Ishikawa (cell line): ENCODE measurements around the gene OBSCN.

Experiments
- CEBPB ChIP-seq: IDR thresholded peaks from 2 replicates; pipeline ENCODE4 v1.6.1; 2012
- CREB1 ChIP-seq: IDR thresholded peaks from 2 replicates; pipeline ENCODE4 v1.6.1; 2012; ENCODE audit warnings: low read depth
- EGR1 ChIP-seq: IDR thresholded peaks from 2 replicates; pipeline ENCODE4 v1.6.1; 2012
- EP300 ChIP-seq: IDR thresholded peaks from 2 replicates; pipeline ENCODE4 v1.6.1; 2012; ENCODE audit warnings: borderline replicate concordance
- FOXM1 ChIP-seq: IDR thresholded peaks from 2 replicates; pipeline ENCODE4 v1.6.1; 2012; ENCODE audit warnings: low read depth, borderline replicate concordance
- MAX ChIP-seq: IDR thresholded peaks from 2 replicates; pipeline ENCODE4 v1.6.1; 2012
- NFIC ChIP-seq: IDR thresholded peaks from 2 replicates; pipeline ENCODE4 v1.6.1; 2012
- RAD21 ChIP-seq: IDR thresholded peaks from 2 replicates; pipeline ENCODE4 v1.6.1; 2012; ENCODE audit warnings: low read depth
- TAF1 ChIP-seq: IDR thresholded peaks from 2 replicates; pipeline ENCODE4 v1.6.1; 2012; ENCODE audit warnings: low read depth, mild to moderate bottlenecking
- TCF12 ChIP-seq: IDR thresholded peaks from 2 replicates; pipeline ENCODE4 v1.6.1; 2012; ENCODE audit warnings: low read depth
- TEAD4 ChIP-seq: IDR thresholded peaks from 2 replicates; pipeline ENCODE4 v1.6.1; 2012
- USF1 ChIP-seq: IDR thresholded peaks from 2 replicates; pipeline ENCODE4 v1.6.1; 2012
- YY1 ChIP-seq: IDR thresholded peaks from 2 replicates; pipeline ENCODE4 v1.6.1; 2012; ENCODE audit warnings: low read depth
- ZBTB7A ChIP-seq: IDR thresholded peaks from 2 replicates; pipeline ENCODE4 v1.6.1; 2012; ENCODE audit warnings: low read depth
- TF ChIP-seq, protein P1 (sequence below): IDR thresholded peaks from 2 replicates; pipeline ENCODE4 v1.6.1; 2012; ENCODE audit warnings: low read depth, mild to moderate bottlenecking

OBSCN gene

DNA sequence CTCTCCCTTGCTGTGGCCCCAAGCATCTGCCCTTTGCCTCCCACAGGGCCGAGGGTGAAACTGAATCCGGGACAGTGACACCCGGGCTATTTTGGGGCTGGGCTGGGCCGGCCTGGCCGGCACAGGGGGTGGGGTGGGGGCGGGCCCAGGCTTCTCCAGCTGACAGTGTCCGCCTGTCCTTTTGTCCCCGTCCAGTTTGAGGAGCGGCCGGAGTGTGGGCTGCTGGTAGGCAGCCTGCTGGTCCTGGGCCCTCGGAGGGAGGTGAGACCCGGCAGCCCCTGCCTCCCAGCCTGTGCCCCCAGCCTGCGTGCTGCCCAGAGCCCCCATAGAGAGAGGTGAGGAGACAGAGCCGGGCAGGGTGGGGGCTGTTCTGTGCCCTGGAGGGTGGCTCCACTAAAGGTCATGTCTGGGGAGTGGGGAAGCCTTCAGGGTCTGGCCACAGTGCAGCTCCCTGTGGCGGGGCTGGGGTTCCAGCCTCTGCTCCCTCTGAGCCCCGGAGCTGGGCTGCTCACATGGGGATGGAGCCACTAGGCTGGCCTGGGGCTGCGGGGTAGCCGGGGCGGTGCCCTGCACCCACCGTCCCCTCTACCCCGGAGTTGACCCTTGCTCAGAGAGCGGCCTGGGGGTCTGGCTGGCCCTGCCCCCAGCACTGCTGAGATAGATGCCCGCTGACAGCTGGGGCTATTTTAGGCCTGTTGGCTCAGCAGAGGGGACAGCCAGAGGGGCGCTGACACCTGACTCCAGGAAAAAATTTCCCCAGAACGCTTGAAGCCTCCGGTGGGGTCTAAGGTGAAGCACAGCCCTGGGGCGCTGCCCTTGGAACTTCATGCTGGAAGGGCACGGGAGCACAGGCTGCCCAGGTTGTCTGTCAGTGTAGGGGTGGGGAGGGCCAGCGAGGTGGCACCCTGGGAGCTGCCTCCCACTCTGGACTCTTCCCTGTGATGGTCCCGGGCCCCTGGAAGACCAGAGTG is at the start of gene OBSCN:
Gene OBSCN (plus strand): TSS at position 194 of the 971 bp plus-strand sequence. CDS start 3,740 bp downstream, outside the sequence.
- TF ChIP-seq CEBPB: no peak
- no peak for TF ChIP-seq CREB1
- no peak for TF ChIP-seq YY1
- no peak for TF ChIP-seq TCF12
- no peak for TF ChIP-seq FOXM1
- no peak for TF ChIP-seq EGR1
- TF ChIP-seq USF1: no peak
- TF ChIP-seq, protein P1, sequence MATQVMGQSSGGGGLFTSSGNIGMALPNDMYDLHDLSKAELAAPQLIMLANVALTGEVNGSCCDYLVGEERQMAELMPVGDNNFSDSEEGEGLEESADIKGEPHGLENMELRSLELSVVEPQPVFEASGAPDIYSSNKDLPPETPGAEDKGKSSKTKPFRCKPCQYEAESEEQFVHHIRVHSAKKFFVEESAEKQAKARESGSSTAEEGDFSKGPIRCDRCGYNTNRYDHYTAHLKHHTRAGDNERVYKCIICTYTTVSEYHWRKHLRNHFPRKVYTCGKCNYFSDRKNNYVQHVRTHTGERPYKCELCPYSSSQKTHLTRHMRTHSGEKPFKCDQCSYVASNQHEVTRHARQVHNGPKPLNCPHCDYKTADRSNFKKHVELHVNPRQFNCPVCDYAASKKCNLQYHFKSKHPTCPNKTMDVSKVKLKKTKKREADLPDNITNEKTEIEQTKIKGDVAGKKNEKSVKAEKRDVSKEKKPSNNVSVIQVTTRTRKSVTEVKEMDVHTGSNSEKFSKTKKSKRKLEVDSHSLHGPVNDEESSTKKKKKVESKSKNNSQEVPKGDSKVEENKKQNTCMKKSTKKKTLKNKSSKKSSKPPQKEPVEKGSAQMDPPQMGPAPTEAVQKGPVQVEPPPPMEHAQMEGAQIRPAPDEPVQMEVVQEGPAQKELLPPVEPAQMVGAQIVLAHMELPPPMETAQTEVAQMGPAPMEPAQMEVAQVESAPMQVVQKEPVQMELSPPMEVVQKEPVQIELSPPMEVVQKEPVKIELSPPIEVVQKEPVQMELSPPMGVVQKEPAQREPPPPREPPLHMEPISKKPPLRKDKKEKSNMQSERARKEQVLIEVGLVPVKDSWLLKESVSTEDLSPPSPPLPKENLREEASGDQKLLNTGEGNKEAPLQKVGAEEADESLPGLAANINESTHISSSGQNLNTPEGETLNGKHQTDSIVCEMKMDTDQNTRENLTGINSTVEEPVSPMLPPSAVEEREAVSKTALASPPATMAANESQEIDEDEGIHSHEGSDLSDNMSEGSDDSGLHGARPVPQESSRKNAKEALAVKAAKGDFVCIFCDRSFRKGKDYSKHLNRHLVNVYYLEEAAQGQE: no peak
- no peak for TF ChIP-seq TEAD4
- TF ChIP-seq EP300: no peak
- no peak for TF ChIP-seq ZBTB7A
- no peak for TF ChIP-seq NFIC
- TF ChIP-seq MAX: no peak
- TF ChIP-seq RAD21: no peak
- TF ChIP-seq TAF1: no peak

DNA sequence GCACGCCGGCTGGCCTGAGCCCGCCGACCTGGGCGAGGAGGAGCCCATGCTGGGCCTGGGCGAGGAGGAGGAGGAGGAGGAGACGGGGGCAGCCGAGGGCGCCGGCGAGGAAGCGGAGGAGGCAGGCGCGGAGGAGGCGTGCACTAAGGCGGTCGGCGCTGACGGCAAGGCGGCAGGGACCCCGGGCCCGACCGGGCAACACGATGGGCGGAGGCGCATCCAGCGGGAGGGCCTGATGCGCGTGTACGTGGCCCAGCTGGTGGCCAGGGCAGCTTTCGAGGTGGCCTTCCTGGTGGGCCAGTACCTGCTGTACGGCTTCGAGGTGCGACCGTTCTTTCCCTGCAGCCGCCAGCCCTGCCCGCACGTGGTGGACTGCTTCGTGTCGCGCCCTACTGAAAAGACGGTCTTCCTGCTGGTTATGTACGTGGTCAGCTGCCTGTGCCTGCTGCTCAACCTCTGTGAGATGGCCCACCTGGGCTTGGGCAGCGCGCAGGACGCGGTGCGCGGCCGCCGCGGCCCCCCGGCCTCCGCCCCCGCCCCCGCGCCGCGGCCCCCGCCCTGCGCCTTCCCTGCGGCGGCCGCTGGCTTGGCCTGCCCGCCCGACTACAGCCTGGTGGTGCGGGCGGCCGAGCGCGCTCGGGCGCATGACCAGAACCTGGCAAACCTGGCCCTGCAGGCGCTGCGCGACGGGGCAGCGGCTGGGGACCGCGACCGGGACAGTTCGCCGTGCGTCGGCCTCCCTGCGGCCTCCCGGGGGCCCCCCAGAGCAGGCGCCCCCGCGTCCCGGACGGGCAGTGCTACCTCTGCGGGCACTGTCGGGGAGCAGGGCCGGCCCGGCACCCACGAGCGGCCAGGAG is 49.5 kb upstream of the OBSCN start:
- TF ChIP-seq TAF1: no peak
- no peak for TF ChIP-seq MAX
- no peak for TF ChIP-seq FOXM1
- TF ChIP-seq CREB1: no peak
- TF ChIP-seq EP300: no peak
- TF ChIP-seq, protein P1: no peak
- TF ChIP-seq ZBTB7A: no peak
- TF ChIP-seq YY1: no peak
- TF ChIP-seq TEAD4: no peak
- TF ChIP-seq EGR1: no peak
- no peak for TF ChIP-seq RAD21
- no peak for TF ChIP-seq TCF12
- no peak for TF ChIP-seq CEBPB
- TF ChIP-seq USF1: no peak
- TF ChIP-seq NFIC: no peak

DNA sequence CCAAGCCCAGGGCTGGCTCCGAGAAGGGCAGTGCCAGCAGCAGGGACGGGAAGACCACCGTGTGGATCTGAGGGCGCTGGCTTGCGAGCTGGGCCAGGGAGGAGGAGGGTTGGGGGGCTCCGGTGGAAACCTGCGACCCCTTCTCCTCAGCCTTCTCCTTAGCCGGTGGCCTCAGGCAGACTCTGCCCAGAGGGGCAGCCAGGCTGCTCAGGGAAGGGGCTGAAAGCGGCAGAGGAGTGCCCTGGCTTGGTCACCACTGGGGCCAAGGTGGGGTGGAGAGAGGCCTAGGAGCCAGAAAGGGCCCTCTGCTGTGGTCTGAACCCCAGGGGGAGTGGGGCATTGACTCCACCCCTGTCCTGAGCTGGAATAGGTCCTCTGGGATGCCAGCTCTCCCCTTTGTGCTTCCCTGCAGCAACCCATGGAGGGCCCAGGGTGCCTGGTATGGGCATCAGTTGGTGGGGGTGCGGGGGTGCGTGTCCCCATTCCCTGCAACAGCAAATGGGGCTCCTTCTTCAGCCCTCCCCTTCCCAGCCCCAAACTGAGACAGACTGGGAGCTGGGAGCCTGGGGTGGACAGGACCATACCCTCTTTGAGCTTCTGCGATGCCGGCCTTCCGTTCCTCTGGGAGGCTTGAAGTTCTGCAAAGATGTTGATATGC is 48.7 kb upstream of the OBSCN start:
- no peak for TF ChIP-seq CEBPB
- no peak for TF ChIP-seq YY1
- TF ChIP-seq RAD21: no peak
- no peak for TF ChIP-seq TAF1
- TF ChIP-seq TEAD4: no peak
- no peak for TF ChIP-seq MAX
- TF ChIP-seq NFIC: no peak
- TF ChIP-seq, protein P1: no peak
- TF ChIP-seq CREB1: no peak
- TF ChIP-seq USF1: no peak
- no peak for TF ChIP-seq EGR1
- no peak for TF ChIP-seq ZBTB7A
- TF ChIP-seq TCF12: no peak
- TF ChIP-seq FOXM1: no peak
- TF ChIP-seq EP300: no peak
